OCI-LY7 (cell line): ENCODE measurements around the gene ERVMER34-1. TPM values are rescaled to one million over a fixed set of nuclear protein-coding genes. Genes with fewer than 3 reads are reported as not detected.

Source experiments
- BruUV-seq: library from RNA; stranded (reverse); fragments of 400-500 nt; replicated peaks from 2 replicates; lab custom pipeline; 2021; lab: Mats Ljungman, UMichigan
- CTCF ChIA-PET: fragments of 300-600 bp; sonication (Branson Sonifier 250); formaldehyde crosslinking; loops from one replicate; lab custom pipeline; 2022; ENCODE audit warnings: antibody characterized with exemption; ENCODE audit not compliant: unreplicated experiment; lab: Charles Lee
- POLR2A ChIA-PET: fragments of 300-600 bp; sonication (Branson Sonifier 250); formaldehyde crosslinking; loops from one replicate; lab custom pipeline; 2022; ENCODE audit warnings: antibody characterized with exemption; lab: Charles Lee
- DNase-seq: peaks from one replicate; pipeline ENCODE4 v3.0.0-alpha.2; 2015; ENCODE audit warnings: low spot score
- H2AFZ ChIP-seq: fragments of 200-600 bp; sonication (generic), shearing (Covaris generic); 2 replicates; pipeline ENCODE4 v1.6.1; 2014; ENCODE audit warnings: mild to moderate bottlenecking, antibody characterized with exemption, low read length, moderate library complexity
- H3K27ac ChIP-seq: fragments of 200-600 bp; sonication (generic); 2 replicates; pipeline ENCODE4 v1.5.1; 2014; ENCODE audit warnings: mixed run types, low read depth, mild to moderate bottlenecking, moderate library complexity, low read length, inconsistent platforms; ENCODE audit not compliant: poor library complexity, severe bottlenecking
- H3K36me3 ChIP-seq: fragments of 200-600 bp; sonication (generic); 2 replicates; pipeline ENCODE4 v1.6.1; 2014; ENCODE audit warnings: mild to moderate bottlenecking, antibody characterized with exemption, low read length, moderate library complexity, mixed read lengths; ENCODE audit not compliant: insufficient read depth
- H3K4me1 ChIP-seq: fragments of 200-600 bp; sonication (generic); 2 replicates; pipeline ENCODE4 v1.5.1; 2014; ENCODE audit warnings: mild to moderate bottlenecking, low read length; ENCODE audit not compliant: insufficient read depth, poor library complexity, severe bottlenecking
- H3K4me2 ChIP-seq: fragments of 200-600 bp; sonication (generic); 2 replicates; pipeline ENCODE4 v1.6.1; 2014; ENCODE audit warnings: mild to moderate bottlenecking, low read length
- H3K4me3 ChIP-seq: fragments of 200-600 bp; sonication (generic); 2 replicates; pipeline ENCODE4 v1.5.1; 2014; ENCODE audit warnings: mild to moderate bottlenecking, low read depth, low read length; ENCODE audit not compliant: poor library complexity, severe bottlenecking
- H3K79me2 ChIP-seq: fragments of 200-600 bp; sonication (generic); 2 replicates; pipeline ENCODE4 v1.6.1; 2016; ENCODE audit warnings: low read depth, mild to moderate bottlenecking, low read length, moderate library complexity, mixed read lengths; ENCODE audit not compliant: insufficient read depth
- H3K9me2 ChIP-seq: fragments of 200-600 bp; sonication (generic); 2 replicates; pipeline ENCODE4 v1.6.1; 2016; ENCODE audit warnings: mild to moderate bottlenecking, low read length, mixed read lengths; ENCODE audit not compliant: insufficient read depth
- H3K9me3 ChIP-seq: fragments of 200-600 bp; sonication (generic); 2 replicates; pipeline ENCODE4 v1.6.1; 2014; ENCODE audit warnings: mild to moderate bottlenecking, mixed run types, low read length, mixed read lengths
- H4K20me1 ChIP-seq: fragments of 200-600 bp; sonication (generic); 2 replicates; pipeline ENCODE4 v1.6.1; 2014; ENCODE audit warnings: mild to moderate bottlenecking, antibody characterized with exemption, low read length, moderate library complexity, mixed read lengths; ENCODE audit not compliant: insufficient read depth
- CTCF ChIP-seq: fragments of 200-600 bp; sonication (generic); conservative IDR thresholded peaks from 2 replicates; pipeline ENCODE4 v1.5.1; 2014; ENCODE audit warnings: mild to moderate bottlenecking, antibody characterized with exemption, low read length, moderate library complexity, mixed read lengths
- EZH2phosphoT487 ChIP-seq: fragments of 200-600 bp; sonication (generic); IDR thresholded peaks from 2 replicates; pipeline ENCODE4 v1.6.1; 2018; ENCODE audit warnings: low read depth, borderline replicate concordance, mild to moderate bottlenecking, mixed run types, antibody characterized with exemption, low read length, moderate library complexity, mixed read lengths
- intact Hi-C: fragments of 100-400 bp; cut with micrococcal nuclease; formaldehyde crosslinking; loops from one replicate; pipeline ENCODE4 v1.10.0; 2022; ENCODE audit not compliant: unreplicated experiment
- total RNA-seq, 2 experiments: library from RNA; depleted of rRNA in 1 of 2; stranded (reverse); fragments of >200 nt in 1 of 2; shearing (Covaris generic) in 1 of 2; gene quantifications; 2 replicates each; pipeline ENCODE4 v1.2.3, GENCODE V29; 2014 to 2022

The ERVMER34-1 gene
- total RNA-seq, 2 experiments from 2014 or later, result not detected

GRCh38 chr4:52750213-52750612 is 1.0 kb downstream of the ERVMER34-1 start:
- no peak overlapping the region for H3K27ac ChIP-seq
- no peaks in the 10 kb centered on the region for H3K9me2 ChIP-seq
- POLR2A ChIA-PET, result no interaction called here
- no peak for TF ChIP-seq EZH2phosphoT487
- no peak for TF ChIP-seq CTCF
- no peak overlapping the region for H3K4me3 ChIP-seq
- intact Hi-C loops, result no loop called here
- no peaks in the 10 kb centered on the region for H3K4me1 ChIP-seq
- H3K79me2 ChIP-seq, result no peaks in the 10 kb centered on the region
- no peaks in the 10 kb centered on the region for H3K36me3 ChIP-seq
- H2AFZ ChIP-seq, result no peak overlapping the region
- H3K9me3 ChIP-seq, result no peaks in the 10 kb centered on the region
- BruUV-seq, result no TSS peak
- H3K4me2 ChIP-seq, result no peak overlapping the region
- no peak for DNase-seq
- no peaks in the 10 kb centered on the region for H4K20me1 ChIP-seq
- CTCF ChIA-PET, result no interaction called here

DNA sequence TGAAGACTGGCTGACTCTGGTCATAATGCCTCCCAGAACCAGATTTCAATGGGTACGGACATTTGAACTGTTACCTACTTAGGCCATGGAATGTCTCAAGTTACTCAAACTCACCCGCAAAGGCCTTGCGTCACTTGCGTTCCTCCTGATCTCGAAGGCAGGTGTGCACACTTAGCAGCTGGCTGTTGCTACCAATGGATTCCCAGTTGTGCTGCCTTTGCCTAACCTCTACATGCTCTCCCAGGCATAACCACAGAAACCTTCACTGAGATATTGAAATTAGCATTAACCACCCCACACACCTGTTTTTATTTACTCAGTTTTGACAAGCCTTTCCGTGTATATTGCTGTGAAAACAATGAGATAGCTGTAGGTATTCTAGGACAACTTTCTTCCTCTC is 2.8 kb downstream of the ERVMER34-1 start:
- Histone ChIP-seq H3K4me1 (no peaks in the 10 kb centered on the region), H3K79me2 (no peaks in the 10 kb centered on the region), H3K4me2 (no peak overlapping the region), H3K9me2 (no peaks in the 10 kb centered on the region), H2AFZ (no peak overlapping the region), H3K36me3 (no peaks in the 10 kb centered on the region), H3K4me3 (no peak overlapping the region), H3K27ac (no peak overlapping the region), H4K20me1 (no peaks in the 10 kb centered on the region), H3K9me3 (no peaks in the 10 kb centered on the region)
- no TSS peak for BruUV-seq
- intact Hi-C loops, result no loop called here
- ChIA-PET CTCF (no interaction called here), POLR2A (interaction anchor here (0.6 kb wide), 1 partner anchor 131 kb away, joined by 3 read pairs; no protein-coding TSS in a partner anchor)
- no peak for DNase-seq
- TF ChIP-seq EZH2phosphoT487, result no peak
- no peak for TF ChIP-seq CTCF

- Histone ChIP-seq H3K9me2 (no peaks in the 10 kb centered on the region), H4K20me1 (no peaks in the 10 kb centered on the region), H2AFZ (no peak overlapping the region), H3K4me2 (no peak overlapping the region), H3K36me3 (no peaks in the 10 kb centered on the region), H3K4me1 (no peaks in the 10 kb centered on the region), H3K9me3 (no peaks in the 10 kb centered on the region), H3K27ac (no peak overlapping the region), H3K4me3 (no peak overlapping the region), H3K79me2 (no peaks in the 10 kb centered on the region)
- no peak for DNase-seq
- CTCF ChIA-PET, result no interaction called here
- BruUV-seq, result no TSS peak
- POLR2A ChIA-PET, result interaction anchor here (0.5 kb wide), 1 partner anchor 267 kb away, joined by 3 read pairs; no protein-coding TSS in a partner anchor
- intact Hi-C loops, result no loop called here
- no peak for TF ChIP-seq CTCF
- TF ChIP-seq EZH2phosphoT487, result no peak
Observed at GRCh38 chr4:52744588-52744987, 6.6 kb downstream of the ERVMER34-1 start.
